ENCODE results near the gene PITPNM1. TPM values are rescaled to one million over a fixed set of nuclear protein-coding genes. Genes with fewer than 3 reads are reported as not detected.

PITPNM1 gene
- total RNA-seq, 1 donor: 62.0 TPM

GRCh38 chr11:67456068-67456705 is 49.0 kb downstream of the PITPNM1 start:
- no peaks in the 10 kb centered on the region for H3K27me3 ChIP-seq (ENCODE audit: insufficient read depth, low read length)
- peaks cover 25% of the 10 kb centered on the region for H3K4me1 ChIP-seq (ENCODE audit: insufficient read depth, low read length)
- no peaks in the 10 kb centered on the region for H3K9me3 ChIP-seq (ENCODE audit: low read depth, low read length)
- H3K4me3 ChIP-seq (ENCODE audit: low read length): no peak overlapping the region

DNA sequence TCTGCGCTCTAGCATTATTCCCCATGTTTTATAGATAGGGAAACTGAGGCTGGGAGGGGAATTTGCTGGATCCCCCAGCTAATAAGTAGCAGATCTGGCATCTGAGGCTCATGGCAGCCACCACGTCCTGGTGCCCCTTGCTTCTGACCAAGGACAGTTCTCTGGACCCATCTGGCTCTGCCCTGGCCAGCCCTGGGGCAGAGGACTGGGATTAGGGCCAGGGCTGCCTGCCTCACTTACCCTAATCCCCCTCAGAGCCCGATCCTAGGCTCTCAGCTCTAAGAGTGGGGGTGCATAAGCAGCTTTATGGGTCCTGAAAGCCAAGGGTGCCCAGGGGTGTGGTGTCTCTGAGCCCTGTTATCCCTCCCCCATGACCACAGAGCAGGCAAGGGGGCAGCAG is 50.1 kb downstream of the PITPNM1 start, which contains the start of gene CABP4:
TSS of gene CABP4 (plus strand) at position 301 of the 400 bp plus-strand sequence. CDS start at position 371, 70 bp downstream.
- Histone ChIP-seq H3K9me3 (ENCODE audit: low read depth, low read length) (no peaks in the 10 kb centered on the region), H3K4me3 (ENCODE audit: low read length) (no peak within 1 kb of the TSS), H3K27me3 (ENCODE audit: insufficient read depth, low read length) (no peaks in the 10 kb centered on the region), H3K4me1 (ENCODE audit: insufficient read depth, low read length) (peaks cover 32% of the 10 kb centered on the region)

GRCh38 chr11:67453816-67454732 is 51.1 kb downstream of the PITPNM1 start:
- H3K4me1 ChIP-seq (ENCODE audit: insufficient read depth, low read length): peaks cover 34% of the 10 kb centered on the region
- no peaks in the 10 kb centered on the region for H3K27me3 ChIP-seq (ENCODE audit: insufficient read depth, low read length)
- no peak overlapping the region for H3K4me3 ChIP-seq (ENCODE audit: low read length)
- H3K9me3 ChIP-seq (ENCODE audit: low read depth, low read length): no peaks in the 10 kb centered on the region

DNA sequence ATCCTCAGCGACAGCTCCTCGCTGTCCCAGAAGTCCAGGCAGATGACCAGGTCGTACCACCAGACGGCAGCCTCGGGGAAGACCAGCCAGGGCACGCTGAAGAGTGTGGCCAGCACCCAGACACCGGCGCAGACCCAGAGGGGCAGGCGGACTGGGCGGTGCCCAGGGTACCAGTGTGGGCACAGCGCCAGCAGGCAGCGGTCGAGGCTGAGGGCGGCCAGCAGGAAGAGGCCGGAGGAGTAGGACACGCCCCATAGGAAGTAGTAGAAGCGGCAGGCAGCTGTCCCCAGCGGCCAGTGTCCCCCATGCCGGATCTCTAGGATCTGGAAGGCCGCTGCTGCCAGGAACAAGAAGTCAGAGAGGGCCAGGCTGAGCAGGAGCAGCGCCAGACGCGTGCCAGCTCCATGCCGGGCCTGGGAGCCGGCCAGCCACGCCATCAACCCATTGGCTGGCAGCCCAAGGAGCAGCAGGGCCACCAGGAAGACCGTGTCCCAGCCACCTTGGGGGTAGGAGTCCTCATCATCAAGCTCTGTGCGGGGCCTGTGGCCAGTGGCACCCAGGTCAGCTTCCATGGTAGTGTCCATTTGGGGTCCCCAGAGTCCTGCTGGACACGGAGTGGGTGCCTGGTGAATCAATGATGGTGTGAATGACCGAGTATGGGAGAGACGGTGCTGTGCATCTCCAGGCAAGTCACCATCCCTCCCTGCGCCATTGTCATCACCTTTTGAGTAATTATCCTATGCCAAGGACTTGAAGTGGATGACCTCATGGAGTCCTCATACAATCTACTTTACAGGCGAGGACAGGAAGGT is 52.8 kb downstream of the PITPNM1 start, which contains the start of gene GPR152:
TSS of gene GPR152 (minus strand) at position 589 of the 812 bp plus-strand sequence. CDS start at position 584, 5 bp downstream.
- H3K9me3 ChIP-seq (ENCODE audit: low read depth, low read length): no peaks in the 10 kb centered on the region

GRCh38 chr11:67451658-67451976 is 53.5 kb downstream of the PITPNM1 start:
- no peaks in the 10 kb centered on the region for H3K27me3 ChIP-seq (ENCODE audit: insufficient read depth, low read length)
- no peak overlapping the region for H3K4me3 ChIP-seq (ENCODE audit: low read length)
- H3K9me3 ChIP-seq (ENCODE audit: low read depth, low read length): no peaks in the 10 kb centered on the region
- H3K4me1 ChIP-seq (ENCODE audit: insufficient read depth, low read length): peaks cover 49% of the 10 kb centered on the region

More for the DNA sequence above, 52.8 kb downstream of the PITPNM1 start, which contains the start of gene GPR152:
- Histone ChIP-seq H3K27me3 (ENCODE audit: insufficient read depth, low read length) (no peaks in the 10 kb centered on the region), H3K4me3 (ENCODE audit: low read length) (no peak within 1 kb of the TSS), H3K4me1 (ENCODE audit: insufficient read depth, low read length) (peaks cover 41% of the 10 kb centered on the region)

DNA sequence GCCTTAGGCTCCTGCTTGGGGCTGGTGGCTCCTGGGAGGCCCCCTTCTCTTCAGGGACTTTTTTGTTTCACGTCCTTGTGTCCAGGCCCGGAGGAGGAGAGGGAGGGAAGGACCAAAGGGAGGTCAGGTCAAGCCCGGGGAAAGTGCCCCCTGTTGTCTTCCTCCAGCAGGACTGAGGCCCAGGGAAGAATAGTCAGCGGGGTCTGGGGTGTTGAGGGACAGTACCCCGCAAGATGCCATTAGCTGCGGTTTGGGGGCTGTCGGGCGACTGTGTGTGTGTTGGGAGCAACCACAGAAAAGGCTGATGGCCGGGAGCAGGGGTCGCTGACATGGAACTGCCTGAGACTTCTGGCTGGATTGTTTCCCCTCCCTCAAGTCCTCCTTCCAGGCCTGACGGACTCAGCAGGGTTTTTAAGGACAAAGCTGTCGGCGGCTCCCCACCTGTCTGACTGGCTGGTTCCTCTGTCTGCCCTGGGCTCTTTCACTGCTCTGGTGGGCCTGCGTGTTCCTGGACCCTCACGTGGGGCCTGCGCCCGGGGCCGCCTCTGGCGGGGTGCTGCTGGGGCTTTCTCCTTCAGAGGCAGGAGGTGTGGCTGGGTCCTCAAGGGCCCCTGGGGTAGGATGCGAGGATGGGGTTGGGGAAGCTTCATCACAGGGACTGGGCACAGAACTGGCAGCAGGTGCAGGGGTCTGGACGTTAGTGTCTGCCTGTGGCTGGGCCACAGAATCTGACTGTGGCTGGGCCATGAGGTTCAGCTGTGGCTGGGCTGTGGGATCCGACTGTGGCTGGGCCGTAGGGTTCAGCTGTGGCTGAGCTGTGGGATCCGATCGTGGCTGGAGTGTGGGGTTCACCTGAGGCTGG is 54.1 kb downstream of the PITPNM1 start:
- Histone ChIP-seq H3K27me3 (ENCODE audit: insufficient read depth, low read length) (no peaks in the 10 kb centered on the region), H3K4me3 (ENCODE audit: low read length) (no peak overlapping the region), H3K4me1 (ENCODE audit: insufficient read depth, low read length) (peaks cover 55% of the 10 kb centered on the region), H3K9me3 (ENCODE audit: low read depth, low read length) (no peaks in the 10 kb centered on the region)

- Histone ChIP-seq H3K27me3 (ENCODE audit: insufficient read depth, low read length) (no peaks in the 10 kb centered on the region), H3K9me3 (ENCODE audit: low read depth, low read length) (no peaks in the 10 kb centered on the region), H3K4me3 (ENCODE audit: low read length) (no peak overlapping the region), H3K4me1 (ENCODE audit: insufficient read depth, low read length) (peaks cover 72% of the 10 kb centered on the region)
Measured at GRCh38 chr11:67449116-67449844, 55.9 kb downstream of the PITPNM1 start.

DNA sequence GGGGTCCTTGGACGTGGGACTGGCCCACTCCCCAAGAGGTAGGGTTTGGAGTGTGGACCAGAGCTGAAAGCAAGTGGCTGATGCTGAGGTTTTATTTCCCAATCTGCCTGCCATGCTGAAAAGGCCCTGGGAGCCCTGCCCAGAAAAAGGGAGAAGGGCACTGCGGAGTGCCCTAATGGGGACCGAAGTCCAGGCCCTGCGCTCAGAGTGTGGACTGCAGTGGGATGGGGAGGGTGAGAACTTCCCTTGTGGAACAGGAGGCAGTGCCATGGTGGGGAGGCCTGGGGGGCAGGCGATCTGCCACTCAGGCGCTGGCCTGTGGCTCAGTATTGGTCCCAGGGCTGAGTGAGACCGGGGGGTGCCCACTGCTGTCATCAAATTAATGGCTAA is 56.9 kb downstream of the PITPNM1 start:
- Histone ChIP-seq H3K4me1 (ENCODE audit: insufficient read depth, low read length) (peaks cover 80% of the 10 kb centered on the region), H3K9me3 (ENCODE audit: low read depth, low read length) (no peaks in the 10 kb centered on the region), H3K4me3 (ENCODE audit: low read length) (no peak overlapping the region), H3K27me3 (ENCODE audit: insufficient read depth, low read length) (no peaks in the 10 kb centered on the region)

GRCh38 chr11:67445515-67445914 is 59.6 kb downstream of the PITPNM1 start:
- Histone ChIP-seq H3K27me3 (ENCODE audit: insufficient read depth, low read length) (no peaks in the 10 kb centered on the region), H3K4me1 (ENCODE audit: insufficient read depth, low read length) (peaks cover 88% of the 10 kb centered on the region), H3K4me3 (ENCODE audit: low read length) (no peak overlapping the region), H3K9me3 (ENCODE audit: low read depth, low read length) (no peaks in the 10 kb centered on the region)

- H3K9me3 ChIP-seq (ENCODE audit: low read depth, low read length): no peaks in the 10 kb centered on the region
- no peak overlapping the region for H3K4me3 ChIP-seq (ENCODE audit: low read length)
- H3K4me1 ChIP-seq (ENCODE audit: insufficient read depth, low read length): peaks cover 88% of the 10 kb centered on the region
Measured at GRCh38 chr11:67442504-67443404, 62.4 kb downstream of the PITPNM1 start.

More at GRCh38 chr11:67442504-67443404, 62.4 kb downstream of the PITPNM1 start:
- no peaks in the 10 kb centered on the region for H3K27me3 ChIP-seq (ENCODE audit: insufficient read depth, low read length)
